NCI-H2081 (cell line): Measurements from ENCODE around the gene DGLUCY.
"Not testable (repeated sequence)": the region's sequence is repeated elsewhere in the genome, so short reads cannot be mapped to it uniquely, and the experiment has no call there.

Source experiments
- DNase-seq, 2 experiments: peaks; one replicate each; lab custom pipeline; 2025; lab: John Stamatoyannopoulos, UW

Gene DGLUCY

GRCh38 chr14:91169951-91170350 lies 56.1 kb downstream of the DGLUCY start:
- no peak for DNase-seq

- no peak for DNase-seq
Measured at GRCh38 chr14:91170504-91171121, 56.7 kb downstream of the DGLUCY start.

DNA sequence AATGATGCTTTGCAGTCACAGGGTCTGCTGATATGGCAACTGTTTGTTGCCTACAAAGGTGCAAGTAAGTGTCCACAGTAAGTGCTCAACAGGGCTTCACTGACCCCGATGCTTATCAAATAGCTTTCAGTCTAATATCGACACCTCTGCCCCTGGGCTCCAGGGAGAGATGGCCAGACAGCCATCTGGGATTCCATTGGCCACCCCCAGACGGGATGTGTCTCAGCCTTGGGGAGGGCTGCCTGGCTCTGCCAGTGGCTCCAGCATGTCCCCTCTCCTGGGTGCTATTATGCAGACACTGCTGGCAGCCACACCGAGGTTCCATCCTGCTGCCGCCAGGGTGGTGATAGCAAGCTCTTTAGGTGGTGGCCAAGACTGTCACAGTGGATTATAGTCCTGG lies 57.4 kb downstream of the DGLUCY start:
- DNase-seq = no peak

GRCh38 chr14:91173221-91173670 lies 59.4 kb downstream of the DGLUCY start:
- DNase-seq = peak; percentile 76 to 84

DNA sequence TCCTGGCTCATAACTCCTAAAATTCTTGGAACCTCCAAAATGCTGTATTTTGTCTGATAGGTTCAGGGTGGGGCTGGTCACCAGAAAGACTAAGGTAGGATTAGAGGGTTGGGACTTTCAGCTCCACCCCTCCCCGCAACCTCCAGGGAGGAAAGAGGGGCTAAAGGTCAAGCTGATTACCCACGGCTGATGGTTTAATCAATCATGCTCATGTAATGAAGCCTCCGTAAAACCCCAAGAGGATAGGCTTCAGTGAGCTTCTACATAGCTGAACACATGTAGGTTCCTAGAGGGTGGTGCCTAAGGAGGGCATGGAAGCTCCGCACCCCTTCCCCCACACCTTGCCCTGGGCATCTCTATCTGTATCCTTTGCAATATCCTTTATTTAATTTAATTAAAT lies 60.0 kb downstream of the DGLUCY start:
- no peak for DNase-seq

- peak in 1 of 2 experiments; percentile 22 for DNase-seq
Measured at GRCh38 chr14:91175291-91176201, 61.7 kb downstream of the DGLUCY start.

GRCh38 chr14:91177073-91178034 lies 63.5 kb downstream of the DGLUCY start:
- peak; percentile 70 to 78 for DNase-seq

DNA sequence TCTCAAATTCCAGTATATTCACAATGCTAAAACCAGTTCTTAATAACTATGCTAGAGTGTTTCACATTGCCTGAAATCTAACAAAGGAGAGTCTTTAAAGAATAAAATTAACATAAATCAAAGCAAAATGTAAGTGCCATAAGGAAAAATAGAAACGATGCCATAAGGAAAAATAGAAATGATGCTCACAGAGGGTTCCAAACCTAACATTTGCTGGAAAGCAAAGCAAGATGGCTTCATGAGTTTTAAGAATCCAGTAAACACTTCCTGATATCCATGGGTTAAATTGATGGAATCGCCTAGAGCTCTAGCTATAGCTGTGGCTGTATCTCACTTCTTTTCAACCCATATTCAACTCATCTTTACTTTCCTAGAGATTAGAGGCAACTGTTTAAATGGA lies 66.7 kb downstream of the DGLUCY start:
- DNase-seq = no peak

DNA sequence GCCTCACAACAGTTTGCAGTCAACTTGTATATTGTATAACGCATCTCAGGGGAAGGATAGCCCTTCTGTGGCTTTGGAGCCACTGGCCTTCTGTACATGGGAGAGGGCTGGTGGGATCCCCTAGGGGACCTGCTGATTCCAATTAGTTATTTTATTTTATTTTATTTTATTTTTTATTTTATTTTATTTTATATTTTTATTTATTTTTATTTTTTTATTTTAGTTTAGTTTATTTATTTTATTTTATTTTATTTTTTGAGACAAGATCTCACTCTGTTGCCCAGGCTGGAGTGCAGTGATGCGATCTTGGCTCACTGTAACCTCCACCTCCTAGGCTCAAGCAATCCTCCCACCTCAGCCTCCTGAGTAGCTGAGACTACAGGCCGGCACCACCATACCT lies 68.9 kb downstream of the DGLUCY start:
- not testable (repeated sequence) for DNase-seq

- no peak for DNase-seq
Measured at GRCh38 chr14:91184559-91184958, 70.7 kb downstream of the DGLUCY start.

GRCh38 chr14:91185721-91186120 lies 71.8 kb downstream of the DGLUCY start:
- no peak for DNase-seq

- DNase-seq = no peak
Measured at GRCh38 chr14:91186515-91187066, 72.7 kb downstream of the DGLUCY start.

DNA sequence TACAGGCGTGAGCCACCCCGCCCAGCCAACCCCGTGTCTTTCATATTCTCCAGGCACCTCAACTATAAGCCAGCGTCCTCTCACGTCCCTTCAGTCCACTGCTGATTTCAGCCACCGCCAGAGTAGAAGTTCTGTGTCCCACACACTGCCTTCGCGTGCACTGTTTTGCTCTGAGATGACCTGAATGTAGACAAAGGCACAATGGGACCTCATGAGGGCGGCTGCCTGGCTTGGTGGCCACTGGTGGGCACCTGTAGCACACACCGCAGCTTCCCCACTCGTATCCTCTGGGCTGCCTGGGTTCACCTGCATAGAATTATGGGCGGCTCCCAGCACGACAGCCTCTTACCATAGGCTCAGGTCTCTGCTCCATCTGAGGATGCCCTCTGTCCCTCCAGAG lies 73.4 kb downstream of the DGLUCY start:
- no peak for DNase-seq

DNA sequence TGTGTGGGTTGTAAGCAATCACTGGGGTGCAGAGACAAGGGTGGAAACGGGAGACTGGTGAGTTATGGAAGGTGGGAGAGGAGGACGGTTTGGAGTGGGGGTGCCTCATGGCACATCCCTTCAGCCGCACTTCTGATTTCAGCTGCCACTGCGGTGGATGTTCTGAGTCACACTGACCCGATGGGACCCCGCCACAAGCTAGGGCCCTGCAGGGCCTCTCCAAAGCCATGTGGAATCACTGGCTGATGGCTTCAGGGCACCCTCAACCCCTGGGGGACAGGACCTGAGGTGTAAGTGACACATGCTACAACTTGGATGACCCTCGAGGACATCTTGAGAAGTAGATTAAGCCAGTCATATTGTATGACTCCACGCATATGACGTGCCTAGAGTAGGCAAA lies 77.0 kb downstream of the DGLUCY start:
- DNase-seq = no peak

DNA sequence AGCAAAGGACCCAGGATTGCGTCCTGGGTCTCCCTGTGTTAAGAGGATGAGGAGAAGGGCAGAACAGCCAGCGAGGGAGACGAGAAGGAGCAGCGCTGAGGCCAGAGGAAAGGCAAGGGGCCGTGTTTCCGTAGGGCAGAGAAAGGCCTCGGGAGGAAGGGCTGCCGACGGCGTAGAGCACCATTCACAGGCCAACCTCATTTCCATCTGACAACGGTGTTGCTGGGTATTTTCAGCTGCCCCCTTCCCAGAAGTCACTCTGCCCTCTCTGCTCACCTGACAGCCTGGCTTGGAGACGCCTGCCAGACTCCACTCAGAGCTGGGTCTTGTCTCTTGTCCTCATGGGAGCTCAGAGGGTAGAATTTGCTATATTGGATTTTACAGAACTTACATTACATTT lies 79.2 kb downstream of the DGLUCY start:
- DNase-seq = no peak

DNA sequence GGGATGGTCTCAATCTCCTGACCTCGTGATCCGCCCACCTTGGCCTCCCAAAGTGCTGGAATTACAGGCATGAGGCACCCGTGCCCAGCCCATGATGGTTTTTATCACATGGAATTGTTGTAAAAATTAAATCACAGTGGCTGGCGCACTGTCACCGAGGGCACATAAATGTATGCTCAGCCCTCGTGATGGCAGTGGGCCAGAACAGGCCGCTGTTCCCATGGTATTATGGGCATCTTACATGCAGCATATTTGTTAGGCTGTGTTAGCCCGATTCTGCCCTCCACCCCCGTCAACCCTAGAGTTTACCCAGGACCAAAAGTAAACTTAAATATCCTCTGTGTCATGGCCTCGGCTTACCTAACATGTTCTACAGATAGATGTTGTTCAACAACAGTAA lies 82.0 kb downstream of the DGLUCY start:
- no peak for DNase-seq

DNA sequence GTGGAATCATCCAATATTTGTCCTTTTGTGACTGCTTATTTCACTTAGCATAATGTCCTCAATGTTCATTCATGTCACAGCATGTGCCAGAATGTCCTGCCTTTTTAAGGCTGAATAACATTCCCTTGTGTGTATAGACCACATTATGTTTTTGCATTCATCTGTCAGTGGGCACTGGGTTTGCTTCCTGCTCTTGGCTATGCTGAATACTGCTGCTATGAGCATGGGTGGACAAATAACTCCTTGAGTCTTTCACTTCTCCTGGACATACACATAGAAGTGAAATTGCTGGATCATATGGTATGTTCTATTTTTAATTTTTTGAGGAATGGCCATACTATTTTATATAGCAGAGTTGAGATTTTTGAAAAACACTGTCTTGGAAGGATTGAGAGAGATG lies 83.8 kb downstream of the DGLUCY start:
- DNase-seq = no peak

- DNase-seq = not testable (repeated sequence)
Measured at GRCh38 chr14:91200802-91201201, 86.9 kb downstream of the DGLUCY start.

DNA sequence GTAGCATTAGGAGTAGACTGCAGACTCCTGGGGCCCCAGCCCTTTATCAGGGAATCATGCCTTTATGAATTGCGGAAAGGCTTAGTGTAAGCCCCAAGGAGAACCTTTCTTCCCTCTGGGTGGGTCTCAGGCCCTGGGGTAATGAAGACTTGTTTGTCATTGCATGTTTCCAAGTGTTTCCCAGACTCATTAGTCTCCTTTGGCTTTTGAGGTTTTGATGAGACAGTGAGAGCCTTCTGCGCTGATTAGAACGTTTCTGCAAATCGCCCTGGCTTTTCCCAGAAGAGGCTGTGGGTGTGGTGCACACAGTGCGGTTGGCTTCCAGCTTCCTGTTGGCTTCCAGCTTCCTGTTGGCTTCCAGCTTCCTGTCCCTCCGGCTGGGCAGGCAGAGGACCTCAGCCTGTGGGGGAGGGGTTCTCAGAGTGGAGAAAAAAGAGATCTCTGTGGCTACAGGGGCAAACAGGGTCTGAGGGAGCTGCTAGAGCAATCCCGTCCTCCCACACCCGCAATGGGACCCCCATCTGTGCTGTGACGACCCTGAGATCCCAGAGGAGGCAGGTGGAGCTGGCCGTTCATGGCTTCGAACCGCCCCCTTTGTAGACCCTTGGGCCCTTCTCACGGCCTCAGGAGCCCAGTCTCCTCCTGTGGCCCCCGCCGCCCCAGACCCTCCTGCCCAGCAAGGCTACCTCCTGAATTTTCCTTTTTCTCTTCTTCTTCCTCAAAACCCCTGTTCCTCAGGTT lies 88.5 kb downstream of the DGLUCY start:
- no peak for DNase-seq

GRCh38 chr14:91204657-91205056 lies 90.8 kb downstream of the DGLUCY start:
- DNase-seq = no peak

DNA sequence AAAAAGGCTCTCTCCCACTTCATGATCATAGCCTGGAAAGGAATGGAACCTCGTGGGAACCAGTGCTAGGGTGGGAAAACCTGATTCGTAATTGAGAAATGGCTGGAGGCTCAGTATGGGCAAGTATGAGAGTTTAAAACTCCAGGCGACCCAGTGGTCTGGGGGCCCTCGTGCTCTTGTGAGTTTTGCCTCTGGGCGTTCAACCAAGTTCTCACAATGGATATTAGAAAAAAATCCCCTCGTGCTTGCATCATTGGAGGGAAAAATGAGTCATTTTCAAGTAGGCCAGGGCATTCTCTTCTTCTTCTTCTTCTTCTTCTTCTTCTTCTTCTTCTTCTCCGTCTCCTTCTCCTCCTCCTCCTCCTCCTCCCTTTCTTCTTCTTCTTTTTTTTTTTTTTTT lies 91.6 kb downstream of the DGLUCY start:
- no peak for DNase-seq
